H9 (cell line): Measurements from ENCODE around the gene PCDHA6. TPM values are rescaled to one million over a fixed set of nuclear protein-coding genes. Genes with fewer than 3 reads are reported as not detected.
A peak's percentile ranks its signal among the peaks of the same experiment; 100 is the strongest.

ENCODE experiments used
- DNase-seq: peaks from one replicate; pipeline ENCODE4 v3.0.0-alpha.2; 2017
- H2AFZ ChIP-seq: one replicate; pipeline ENCODE4 v1.6.1; 2013; ENCODE audit warnings: mild to moderate bottlenecking, low read length, control low read depth, moderate library complexity
- H2AK5ac ChIP-seq: 2 replicates; pipeline ENCODE4 v1.6.1; 2013; ENCODE audit warnings: low read length, control low read depth, mixed read lengths; ENCODE audit not compliant: insufficient read length
- H2BK120ac ChIP-seq: one replicate; pipeline ENCODE4 v1.6.1; 2013; ENCODE audit warnings: low read depth, mild to moderate bottlenecking, low read length, control low read depth, inconsistent platforms; ENCODE audit not compliant: poor library complexity, severe bottlenecking
- H2BK12ac ChIP-seq: 2 replicates; pipeline ENCODE4 v1.6.1; 2013; ENCODE audit warnings: low read length, control low read depth, mixed read lengths, low read depth; ENCODE audit not compliant: insufficient read length
- H2BK15ac ChIP-seq: 2 replicates; pipeline ENCODE4 v1.6.1; 2013; ENCODE audit warnings: low read depth, low read length, control low read depth
- H2BK20ac ChIP-seq: one replicate; pipeline ENCODE4 v1.6.1; 2013; ENCODE audit warnings: low read depth, mild to moderate bottlenecking, low read length, control low read depth, inconsistent platforms; ENCODE audit not compliant: poor library complexity, severe bottlenecking
- H2BK5ac ChIP-seq: 2 replicates; pipeline ENCODE4 v1.6.1; 2013; ENCODE audit warnings: low read length, control low read depth, mixed read lengths; ENCODE audit not compliant: insufficient read length
- H3K14ac ChIP-seq: 2 replicates; pipeline ENCODE4 v1.6.1; 2013; ENCODE audit warnings: low read length, control low read depth; ENCODE audit not compliant: insufficient read depth
- H3K18ac ChIP-seq: 2 replicates; pipeline ENCODE4 v1.6.1; 2013; ENCODE audit warnings: low read depth, mild to moderate bottlenecking, mixed read lengths, low read length, control low read depth; ENCODE audit not compliant: insufficient read length
- H3K23ac ChIP-seq: 2 replicates; pipeline ENCODE4 v1.6.1; 2013; ENCODE audit warnings: low read length, control low read depth, mixed read lengths, low read depth; ENCODE audit not compliant: insufficient read length
- H3K23me2 ChIP-seq: 2 replicates; pipeline ENCODE4 v1.6.1; 2013; ENCODE audit warnings: low read depth, mild to moderate bottlenecking, mixed read lengths, low read length, control low read depth; ENCODE audit not compliant: insufficient read length, poor library complexity, severe bottlenecking
- H3K27ac ChIP-seq: 2 replicates; pipeline ENCODE4 v1.5.1; 2013; ENCODE audit warnings: low read length, control low read depth, mixed read lengths, low read depth; ENCODE audit not compliant: insufficient read length
- H3K27me3 ChIP-seq: 2 replicates; pipeline ENCODE4 v1.6.1; 2013; ENCODE audit warnings: low read length, control low read depth, inconsistent platforms; ENCODE audit not compliant: insufficient read depth
- H3K4ac ChIP-seq: 2 replicates; pipeline ENCODE4 v1.6.1; 2013; ENCODE audit warnings: low read depth, mild to moderate bottlenecking, control low read depth, inconsistent platforms, low read length, moderate library complexity
- H3K4me1 ChIP-seq: 2 replicates; pipeline ENCODE4 v1.6.1; 2013; ENCODE audit warnings: low read length, control low read depth, inconsistent platforms; ENCODE audit not compliant: insufficient read depth
- H3K4me2 ChIP-seq: 2 replicates; pipeline ENCODE4 v1.6.1; 2013; ENCODE audit warnings: low read length, control low read depth, mixed read lengths; ENCODE audit not compliant: insufficient read length, insufficient read depth
- H3K56ac ChIP-seq: 2 replicates; pipeline ENCODE4 v1.6.1; 2013; ENCODE audit warnings: low read depth, mild to moderate bottlenecking, mixed read lengths, low read length, control low read depth; ENCODE audit not compliant: insufficient read length
- H3K79me1 ChIP-seq: 2 replicates; pipeline ENCODE4 v1.6.1; 2013; ENCODE audit warnings: low read depth, mild to moderate bottlenecking, moderate library complexity, low read length, control low read depth, inconsistent platforms; ENCODE audit not compliant: insufficient read depth, poor library complexity, severe bottlenecking
- H3K79me2 ChIP-seq: 2 replicates; pipeline ENCODE4 v1.6.1; 2013; ENCODE audit warnings: low read length, control low read depth, inconsistent platforms; ENCODE audit not compliant: insufficient read depth
- H3K9ac ChIP-seq: 2 replicates; pipeline ENCODE4 v1.6.1; 2013; ENCODE audit warnings: low read length, control low read depth, mixed read lengths; ENCODE audit not compliant: insufficient read length; ENCODE audit errors: extremely low read depth
- H3K9me3 ChIP-seq: one replicate; pipeline ENCODE4 v1.6.1; 2013; ENCODE audit warnings: low read depth, low read length, inconsistent platforms; ENCODE audit not compliant: control insufficient read depth
- H3T11ph ChIP-seq: one replicate; pipeline ENCODE4 v1.6.1; 2013; ENCODE audit warnings: mild to moderate bottlenecking, low read length, control low read depth, inconsistent platforms
- H4K20me1 ChIP-seq: one replicate; pipeline ENCODE4 v1.6.1; 2013; ENCODE audit not compliant: control insufficient read depth, insufficient read length, insufficient read depth
- H4K5ac ChIP-seq: 2 replicates; pipeline ENCODE4 v1.6.1; 2013; ENCODE audit warnings: low read depth, mild to moderate bottlenecking, mixed read lengths, low read length, control low read depth; ENCODE audit not compliant: insufficient read length
- H4K8ac ChIP-seq: replicated peaks from 2 replicates; pipeline ENCODE4 v1.6.1; 2013; ENCODE audit warnings: low read length, control low read depth, mixed read lengths, low read depth; ENCODE audit not compliant: insufficient read length
- H4K91ac ChIP-seq: 2 replicates; pipeline ENCODE4 v1.6.1; 2013; ENCODE audit warnings: low read depth, mild to moderate bottlenecking, moderate library complexity, mixed read lengths, low read length, control low read depth; ENCODE audit not compliant: insufficient read length
- H3K27ac Mint-ChIP-seq, 3 experiments: 2 replicates in 2 of 3; 3 replicates in 1 of 3; pipeline ENCODE4 v1.8.0; 2020 to 2021; ENCODE audit warnings: mixed read lengths in 3 of 3, mild to moderate bottlenecking in 1 of 3, moderate library complexity in 1 of 3
- H3K27me3 Mint-ChIP-seq: 2 replicates; pipeline ENCODE4 v1.8.0; 2021; ENCODE audit warnings: low read depth, mild to moderate bottlenecking, moderate library complexity, mixed read lengths
- H3K36me3 Mint-ChIP-seq, 3 experiments: 2 replicates in 2 of 3; 3 replicates in 1 of 3; pipeline ENCODE4 v1.8.0; 2020 to 2021; ENCODE audit warnings: low read depth in 3 of 3, mixed read lengths in 3 of 3; ENCODE audit not compliant: insufficient read depth in 1 of 3
- H3K4me1 Mint-ChIP-seq, 2 experiments: 2 replicates each; pipeline ENCODE4 v1.8.0; 2020; ENCODE audit warnings: mixed read lengths in 2 of 2
- H3K4me3 Mint-ChIP-seq, 2 experiments: 2 replicates in 1 of 2; 3 replicates in 1 of 2; pipeline ENCODE4 v1.8.0; 2020 to 2021; ENCODE audit warnings: mild to moderate bottlenecking in 2 of 2, mixed read lengths in 2 of 2, moderate library complexity in 1 of 2
- H3K9me3 Mint-ChIP-seq, 2 experiments: 2 replicates in 1 of 2; 3 replicates in 1 of 2; pipeline ENCODE4 v1.8.0; 2020; ENCODE audit warnings: mild to moderate bottlenecking in 2 of 2, mixed read lengths in 2 of 2, moderate library complexity in 1 of 2
- WGBS: extraction: QIAGEN DNeasy Blood & Tissue Kit; methylation state at CpG from one replicate; pipeline ENCODE4 v1.1.7; 2013; ENCODE audit warnings: missing lambda C conversion rate, low lambda C conversion rate, mixed read lengths; ENCODE audit not compliant: insufficient read length; ENCODE audit errors: extremely low coverage; 5-methylcytosine and 5-hydroxymethylcytosine counted together
- total RNA-seq: library from RNA; stranded (reverse); gene quantifications from 2 replicates; pipeline ENCODE4 v1.2.1, GENCODE V29; 2021
- TF ChIP-seq, protein P1 (sequence below): fragments of 200-600 bp; sonication (generic); conservative IDR thresholded peaks from 3 replicates; pipeline ENCODE4 v1.8.0; 2021; ENCODE audit warnings: antibody characterized with exemption, mild to moderate bottlenecking

The PCDHA6 gene
- total RNA-seq, 1 experiment from 2014 or later: 4.5 TPM

DNA sequence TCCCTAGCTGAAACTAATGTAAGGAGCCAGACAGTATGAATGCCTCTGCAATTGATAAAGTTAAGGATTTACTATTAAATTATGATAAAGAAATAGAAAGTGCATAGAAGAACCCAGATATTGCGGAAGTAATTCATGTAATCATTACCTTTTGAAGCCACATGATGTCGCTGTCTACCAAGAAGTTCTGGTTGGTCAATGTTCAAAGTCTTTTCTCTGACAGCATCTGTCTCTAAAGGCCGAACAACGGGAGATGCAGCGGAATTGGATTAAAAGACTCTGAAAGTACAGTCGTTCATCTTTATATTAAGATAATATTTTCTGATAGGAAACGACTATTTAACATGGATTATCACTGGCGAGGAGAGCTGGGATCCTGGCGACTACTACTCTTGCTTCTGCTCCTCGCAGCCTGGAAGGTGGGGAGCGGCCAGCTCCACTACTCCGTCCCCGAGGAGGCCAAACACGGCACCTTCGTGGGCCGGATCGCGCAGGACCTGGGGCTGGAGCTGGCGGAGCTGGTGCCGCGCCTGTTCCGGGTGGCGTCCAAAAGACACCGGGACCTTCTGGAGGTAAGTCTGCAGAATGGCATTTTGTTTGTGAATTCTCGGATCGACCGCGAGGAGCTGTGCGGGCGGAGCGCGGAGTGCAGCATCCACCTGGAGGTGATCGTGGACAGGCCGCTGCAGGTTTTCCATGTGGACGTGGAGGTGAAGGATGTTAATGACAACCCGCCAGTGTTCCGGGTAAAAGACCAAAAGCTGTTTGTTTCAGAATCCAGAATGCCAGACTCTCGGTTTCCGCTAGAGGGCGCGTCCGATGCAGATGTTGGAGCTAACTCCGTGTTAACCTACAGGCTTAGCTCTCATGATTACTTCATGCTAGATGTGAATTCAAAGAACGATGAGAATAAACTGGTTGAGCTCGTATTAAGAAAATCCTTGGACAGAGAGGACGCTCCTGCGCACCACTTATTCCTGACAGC is 13.5 kb downstream of the PCDHA6 start, which contains the start of gene PCDHA8:
PCDHA8 (plus strand) TSS at position 210 of the 985 bp plus-strand sequence; CDS start at position 345, 135 bp downstream.
- Histone ChIP-seq H2BK12ac (no peak within 1 kb of the TSS), H2BK15ac (no peak within 1 kb of the TSS), H3K18ac (no peak within 1 kb of the TSS), H3K23ac (no peak within 1 kb of the TSS), H3K4me1 (no peaks in the 10 kb centered on the region), H4K91ac (no peak within 1 kb of the TSS), H2AFZ (no peak within 1 kb of the TSS), H3K4ac (no peak within 1 kb of the TSS), H2BK120ac (no peak within 1 kb of the TSS), H3K79me2 (no peaks in the 10 kb centered on the region), H3K56ac (no peak within 1 kb of the TSS), H3K27me3 (no peaks in the 10 kb centered on the region), H4K5ac (no peak within 1 kb of the TSS), H3K79me1 (no peaks in the 10 kb centered on the region), H3K9ac (no peak within 1 kb of the TSS), H3K14ac (no peak within 1 kb of the TSS), H4K20me1 (no peaks in the 10 kb centered on the region), H3K4me2 (no peak within 1 kb of the TSS), H4K8ac (no peak within 1 kb of the TSS), H3K9me3 (no peaks in the 10 kb centered on the region), H3T11ph (no peak within 1 kb of the TSS), H2BK5ac (no peak within 1 kb of the TSS), H2BK20ac (no peak within 1 kb of the TSS), H2AK5ac (no peak within 1 kb of the TSS), H3K27ac (no peak within 1 kb of the TSS), H3K23me2 (no peaks in the 10 kb centered on the region)
- Mint-ChIP-seq H3K27me3 (no peaks in the 10 kb centered on the region; the same call in 1 of the 2 replicates), H3K4me3 (peak within 1 kb of the TSS in 1 of 2 experiments; percentile 17; a peak in 1 of 5 replicates), H3K4me1 (0 out of 4 replicates have a peak, but pooled peaks cover 0 to 2% of the 10 kb centered on the region in 2 experiments), H3K36me3 (peaks cover 4 to 18% (median 8%) of the 10 kb centered on the region in 3 experiments; a peak in 5 of 7 replicates), H3K27ac (no peak within 1 kb of the TSS), H3K9me3 (peaks cover 2 to 5% of the 10 kb centered on the region in 2 experiments; a peak in 3 of 5 replicates)
- TF ChIP-seq, protein P1, sequence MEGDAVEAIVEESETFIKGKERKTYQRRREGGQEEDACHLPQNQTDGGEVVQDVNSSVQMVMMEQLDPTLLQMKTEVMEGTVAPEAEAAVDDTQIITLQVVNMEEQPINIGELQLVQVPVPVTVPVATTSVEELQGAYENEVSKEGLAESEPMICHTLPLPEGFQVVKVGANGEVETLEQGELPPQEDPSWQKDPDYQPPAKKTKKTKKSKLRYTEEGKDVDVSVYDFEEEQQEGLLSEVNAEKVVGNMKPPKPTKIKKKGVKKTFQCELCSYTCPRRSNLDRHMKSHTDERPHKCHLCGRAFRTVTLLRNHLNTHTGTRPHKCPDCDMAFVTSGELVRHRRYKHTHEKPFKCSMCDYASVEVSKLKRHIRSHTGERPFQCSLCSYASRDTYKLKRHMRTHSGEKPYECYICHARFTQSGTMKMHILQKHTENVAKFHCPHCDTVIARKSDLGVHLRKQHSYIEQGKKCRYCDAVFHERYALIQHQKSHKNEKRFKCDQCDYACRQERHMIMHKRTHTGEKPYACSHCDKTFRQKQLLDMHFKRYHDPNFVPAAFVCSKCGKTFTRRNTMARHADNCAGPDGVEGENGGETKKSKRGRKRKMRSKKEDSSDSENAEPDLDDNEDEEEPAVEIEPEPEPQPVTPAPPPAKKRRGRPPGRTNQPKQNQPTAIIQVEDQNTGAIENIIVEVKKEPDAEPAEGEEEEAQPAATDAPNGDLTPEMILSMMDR: peak; percentile 68
- peak; percentile 66 for DNase-seq
- WGBS: no CpG with 5 or more reads among the region's 47 CpGs
